Muscle layer of colon (tissue), 2 donors: Measurements from ENCODE around the gene OTUD7B.
"Not testable (repeated sequence)": the region's sequence is repeated elsewhere in the genome, so short reads cannot be mapped to it uniquely, and the experiment has no call there.

Source experiments
- H3K27ac ChIP-seq: one replicate; pipeline ENCODE4 v1.7.0; 2013; ENCODE audit warnings: low read depth, mild to moderate bottlenecking, low read length, moderate library complexity
- H3K27me3 ChIP-seq, 2 donors: one replicate each; pipeline ENCODE4 v1.7.0; 2013; ENCODE audit warnings: low read length in 2 of 2, mild to moderate bottlenecking in 2 of 2; ENCODE audit not compliant: insufficient read depth in 2 of 2, control insufficient read depth in 1 of 2
- H3K36me3 ChIP-seq: one replicate; pipeline ENCODE4 v1.7.0; 2013; ENCODE audit warnings: mild to moderate bottlenecking, low read length; ENCODE audit not compliant: insufficient read depth
- H3K4me1 ChIP-seq: one replicate; pipeline ENCODE4 v1.7.0; 2013; ENCODE audit warnings: mild to moderate bottlenecking, low read length; ENCODE audit not compliant: insufficient read depth
- H3K4me3 ChIP-seq, 2 donors: one replicate each; pipeline ENCODE4 v1.7.0; 2013; ENCODE audit warnings: low read length in 2 of 2, low read depth in 1 of 2, mild to moderate bottlenecking in 1 of 2, moderate library complexity in 1 of 2
- H3K9ac ChIP-seq: one replicate; pipeline ENCODE4 v1.7.0; 2013; ENCODE audit warnings: low read length
- H3K9me3 ChIP-seq: one replicate; pipeline ENCODE4 v1.7.0; 2013; ENCODE audit warnings: mild to moderate bottlenecking, low read length
- donor health status: abdominal sarcoma.
- donor health status: Adenocarcinoma of cecum.

The OTUD7B gene

DNA sequence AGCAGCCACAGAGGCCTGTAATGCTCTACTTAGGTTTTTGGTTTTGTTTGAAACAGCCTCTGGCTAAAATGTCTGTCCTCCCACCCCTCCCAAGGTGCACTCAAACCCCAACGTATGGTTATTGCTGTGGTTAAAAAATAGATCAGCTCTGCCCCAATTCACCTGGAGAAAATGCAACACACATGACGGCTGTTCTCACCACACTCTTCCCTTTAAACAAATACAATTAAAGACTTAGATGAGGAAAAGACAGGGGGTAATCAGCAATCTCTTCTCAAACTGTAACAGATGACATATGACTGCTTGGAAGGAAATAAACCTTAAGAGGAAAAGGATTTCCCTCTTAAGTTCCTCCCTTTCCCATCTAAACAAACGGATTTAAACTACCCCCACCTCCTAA is 67.6 kb downstream of the OTUD7B start:
- Histone ChIP-seq H3K27ac (no peak overlapping the region), H3K4me3 (no peak overlapping the region), H3K4me1 (peaks cover 16% of the 10 kb centered on the region), H3K9ac (no peak overlapping the region), H3K9me3 (no peaks in the 10 kb centered on the region), H3K27me3 (no peaks in the 10 kb centered on the region), H3K36me3 (peaks cover 33% of the 10 kb centered on the region)

DNA sequence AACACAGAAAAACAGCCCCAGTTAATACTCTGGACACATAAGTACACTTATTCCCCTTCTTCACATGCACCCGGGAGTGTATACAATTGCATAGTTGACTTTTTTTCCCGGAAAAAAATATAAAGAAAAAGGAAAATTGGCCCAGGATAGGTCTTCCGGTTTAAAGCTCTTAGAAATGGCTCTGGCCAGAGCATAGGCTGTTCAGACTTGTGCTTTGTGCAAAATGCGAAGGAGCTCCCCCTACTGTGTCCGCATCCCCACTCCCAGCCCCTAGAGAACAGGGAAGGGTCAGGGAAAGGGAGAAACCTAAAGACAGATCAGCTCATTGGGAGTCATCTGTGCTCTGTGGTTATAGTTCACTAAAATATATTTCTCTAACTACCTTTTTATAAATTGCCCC is 68.3 kb downstream of the OTUD7B start:
- Histone ChIP-seq H3K9ac (no peak overlapping the region), H3K4me1 (peaks cover 23% of the 10 kb centered on the region), H3K9me3 (no peaks in the 10 kb centered on the region), H3K27me3 (no peaks in the 10 kb centered on the region), H3K36me3 (peaks cover 27% of the 10 kb centered on the region), H3K27ac (no peak overlapping the region), H3K4me3 (no peak overlapping the region)

DNA sequence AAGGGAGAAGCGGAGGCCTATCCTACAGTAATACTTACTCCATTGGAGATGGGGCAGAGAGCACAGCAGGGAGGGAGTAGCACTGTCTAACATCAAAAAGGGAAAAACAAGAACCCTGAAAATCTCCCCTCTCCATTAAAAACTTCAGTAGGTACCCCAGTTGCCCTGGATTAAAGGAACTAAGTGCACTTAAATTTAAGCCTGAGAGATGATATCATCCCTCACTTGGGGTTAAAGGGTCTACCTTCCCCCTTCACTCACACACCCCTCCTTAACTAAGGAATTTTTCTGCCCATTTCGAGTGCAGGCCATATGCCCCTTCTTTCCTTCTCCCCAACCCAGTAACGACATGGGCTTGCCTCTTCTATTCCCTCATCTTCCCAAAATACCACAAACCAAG is 70.1 kb downstream of the OTUD7B start:
- Histone ChIP-seq H3K27me3 (no peaks in the 10 kb centered on the region), H3K9me3 (no peaks in the 10 kb centered on the region), H3K4me1 (peaks cover 35% of the 10 kb centered on the region), H3K4me3 (no peak overlapping the region), H3K36me3 (peaks cover 20% of the 10 kb centered on the region), H3K27ac (peak overlapping the region; percentile 52), H3K9ac (no peak overlapping the region)

DNA sequence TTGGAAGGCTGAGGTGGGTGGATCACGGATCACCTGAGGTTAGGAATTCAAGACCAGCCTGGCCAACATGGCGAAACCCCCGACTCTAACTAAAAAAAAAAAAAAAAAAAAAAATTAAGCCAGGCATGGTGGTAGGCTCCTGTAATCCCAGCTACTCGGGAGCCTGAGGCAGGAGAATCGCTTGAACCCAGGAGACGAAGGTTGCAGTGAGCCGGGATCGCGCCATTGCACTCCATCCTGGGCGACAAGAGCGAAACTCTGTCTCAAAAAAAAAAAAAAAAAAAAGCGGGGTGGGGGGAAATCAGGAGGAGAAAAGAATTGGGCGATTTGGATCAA is 71.9 kb downstream of the OTUD7B start:
- Histone ChIP-seq H3K4me3 (peak overlapping the region in 1 of 2 donors; percentile 48), H3K36me3 (peaks cover 14% of the 10 kb centered on the region), H3K4me1 (peaks cover 38% of the 10 kb centered on the region), H3K27ac (peak overlapping the region; percentile 65)
- not testable (repeated sequence) for H3K27me3 ChIP-seq, H3K9me3 ChIP-seq, H3K9ac ChIP-seq

DNA sequence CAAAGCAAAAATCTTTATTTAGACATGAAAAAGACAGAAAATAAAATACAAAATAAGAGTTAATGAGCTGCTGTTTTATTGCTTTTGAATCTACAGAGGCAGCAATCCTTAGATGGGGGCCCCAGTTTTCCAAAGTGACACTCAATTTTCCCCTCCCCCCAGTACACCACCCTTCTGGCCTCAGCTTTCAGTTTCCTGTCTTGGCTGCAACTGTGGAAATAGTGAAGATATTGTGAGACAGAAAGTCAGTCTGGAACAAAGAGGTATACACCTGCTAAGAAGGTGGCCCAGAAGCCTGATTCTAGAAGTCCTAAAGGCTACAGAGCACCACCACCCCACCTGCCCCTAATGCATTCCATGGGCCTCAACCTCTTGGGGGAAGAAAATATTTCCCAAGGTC is 72.8 kb downstream of the OTUD7B start:
- peaks cover 16% of the 10 kb centered on the region for H3K36me3 ChIP-seq
- no peaks in the 10 kb centered on the region for H3K9me3 ChIP-seq
- no peak overlapping the region for H3K9ac ChIP-seq
- peak overlapping the region; percentile 61 for H3K27ac ChIP-seq
- H3K4me1 ChIP-seq = peaks cover 38% of the 10 kb centered on the region
- H3K27me3 ChIP-seq = no peaks in the 10 kb centered on the region
- H3K4me3 ChIP-seq = no peak overlapping the region

DNA sequence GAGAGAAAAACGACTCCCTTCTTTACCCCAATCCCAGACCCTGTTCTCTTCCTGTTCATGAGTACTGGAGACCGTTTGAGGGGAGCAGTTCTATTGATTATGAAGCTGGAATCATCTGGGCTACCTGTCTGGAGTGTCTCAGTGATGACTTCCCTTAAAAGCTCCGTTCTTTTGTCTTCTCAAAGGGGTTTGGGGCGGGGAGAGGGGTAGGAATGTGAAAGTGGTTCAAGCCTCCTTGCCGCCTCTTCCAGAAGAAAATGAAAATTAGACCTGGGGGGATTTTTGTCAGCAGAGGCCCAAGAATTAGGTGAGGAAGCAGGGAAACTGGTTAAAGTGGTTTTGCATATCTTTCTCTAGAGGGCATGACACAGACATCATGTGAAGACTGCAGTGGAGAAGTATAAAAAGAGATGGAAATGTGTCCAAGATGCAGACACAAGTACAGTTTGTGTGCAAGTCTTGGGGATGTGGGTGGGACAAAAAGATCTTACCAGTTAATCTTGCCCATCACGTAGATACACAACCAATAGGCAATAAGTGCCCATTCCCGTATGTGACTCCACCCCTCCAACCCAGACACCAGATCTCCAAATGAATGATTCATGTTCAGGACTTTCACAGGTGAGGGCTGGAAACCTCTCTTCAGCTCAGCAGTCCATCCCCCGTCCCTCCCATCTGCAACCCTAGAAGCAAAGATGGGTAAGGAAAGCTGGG is 73.4 kb downstream of the OTUD7B start:
- peak overlapping the region; percentile 75 for H3K9ac ChIP-seq
- peak overlapping the region; percentile 72 to 91 for H3K4me3 ChIP-seq
- peaks cover 19% of the 10 kb centered on the region for H3K36me3 ChIP-seq
- no peaks in the 10 kb centered on the region for H3K27me3 ChIP-seq
- no peaks in the 10 kb centered on the region for H3K9me3 ChIP-seq
- H3K27ac ChIP-seq = peak overlapping the region; percentile 61
- peaks cover 38% of the 10 kb centered on the region for H3K4me1 ChIP-seq

DNA sequence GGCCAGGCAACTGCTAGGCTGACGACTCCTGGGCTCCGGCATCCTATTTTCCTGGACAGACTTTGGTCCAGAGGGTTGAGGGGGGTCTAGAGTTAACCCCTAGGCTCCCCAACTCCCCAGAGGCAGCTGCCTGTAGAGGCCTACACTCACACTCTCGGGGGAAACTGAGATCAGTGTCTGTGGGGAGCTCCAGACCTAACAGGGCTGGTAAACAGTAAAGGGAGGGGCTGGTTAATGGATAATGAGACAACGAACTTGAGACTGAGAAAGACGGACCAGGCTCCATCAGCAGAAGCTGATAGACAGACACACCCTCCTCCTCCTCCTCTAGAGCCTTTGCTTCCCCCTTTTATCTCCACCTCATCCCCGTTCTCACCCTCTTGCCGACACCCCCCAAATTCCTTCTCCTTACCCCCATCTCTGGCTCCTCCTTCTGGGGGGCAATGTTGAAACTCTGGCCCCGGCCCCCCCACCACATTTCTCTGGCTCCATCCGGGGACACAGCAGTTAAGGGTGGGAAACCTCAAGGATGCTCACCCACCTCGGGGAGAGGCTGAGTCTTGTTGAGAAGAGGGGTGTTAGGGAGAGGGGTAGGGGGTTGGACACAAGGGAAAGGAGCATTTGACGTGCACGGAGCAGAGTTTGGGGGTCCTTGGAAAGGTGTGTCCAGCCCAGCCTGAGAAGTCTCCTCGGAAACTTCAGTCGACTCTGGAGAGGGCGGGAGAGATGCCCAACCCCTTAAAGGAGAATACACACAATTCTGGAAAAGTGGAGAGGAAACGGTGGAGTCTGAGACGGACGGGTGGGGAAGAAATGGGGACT is 74.1 kb downstream of the OTUD7B start, which contains the start of gene MTMR11:
MTMR11 (minus strand) TSS at position 710 of the 822 bp plus-strand sequence; CDS start at position 478, 232 bp downstream.
- H3K4me3 ChIP-seq = peak within 1 kb of the TSS; percentile 72 to 91
- no peaks in the 10 kb centered on the region for H3K27me3 ChIP-seq
- peaks cover 26% of the 10 kb centered on the region for H3K36me3 ChIP-seq
- peaks cover 38% of the 10 kb centered on the region for H3K4me1 ChIP-seq
- peak within 1 kb of the TSS; percentile 75 for H3K9ac ChIP-seq
- no peaks in the 10 kb centered on the region for H3K9me3 ChIP-seq
- peak within 1 kb of the TSS; percentile 61 for H3K27ac ChIP-seq

DNA sequence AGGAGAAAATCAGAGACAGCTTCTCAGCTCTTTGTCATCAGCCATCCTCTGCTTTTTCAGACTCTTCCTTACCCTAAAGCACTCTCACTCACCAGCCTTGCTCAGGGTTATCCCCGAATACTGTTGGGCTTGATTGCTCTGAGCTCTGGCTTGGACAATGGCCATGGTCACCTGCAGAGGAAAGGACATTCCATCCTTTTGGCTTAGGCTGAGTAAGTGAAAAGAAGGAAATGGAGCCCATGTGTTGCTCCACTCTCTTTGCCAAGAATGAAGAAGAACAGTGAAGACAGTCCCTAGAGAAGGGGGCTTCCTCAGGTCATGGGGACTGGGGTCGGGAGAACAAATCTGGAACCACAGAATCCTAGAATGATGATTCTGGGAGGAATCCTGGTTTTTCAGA is 76.2 kb downstream of the OTUD7B start:
- H3K4me3 ChIP-seq = no peak overlapping the region
- H3K4me1 ChIP-seq = peaks cover 33% of the 10 kb centered on the region
- H3K36me3 ChIP-seq = peaks cover 46% of the 10 kb centered on the region
- H3K27me3 ChIP-seq = no peaks in the 10 kb centered on the region
- H3K9me3 ChIP-seq = no peaks in the 10 kb centered on the region
- no peak overlapping the region for H3K27ac ChIP-seq
- H3K9ac ChIP-seq = no peak overlapping the region

DNA sequence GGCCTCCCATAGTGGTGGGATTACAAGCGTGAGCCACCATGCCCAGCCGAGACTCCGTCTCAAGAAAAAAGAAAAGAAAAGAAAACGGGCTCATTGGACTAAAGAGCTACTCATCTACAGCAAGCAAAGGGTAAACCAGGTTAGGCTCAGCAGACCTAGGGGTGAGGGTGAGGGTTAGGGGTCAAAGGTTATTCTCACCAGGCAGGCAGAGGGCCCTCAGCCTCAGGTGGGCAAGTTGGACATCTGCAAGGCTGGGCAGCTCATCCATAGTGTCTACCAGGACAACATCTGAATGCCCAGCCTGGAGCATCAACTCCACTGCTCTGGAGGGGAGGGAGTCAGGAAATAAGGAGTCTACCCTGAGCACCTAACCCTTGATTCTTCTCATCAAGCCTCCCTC is 77.3 kb downstream of the OTUD7B start:
- Histone ChIP-seq H3K9me3 (no peaks in the 10 kb centered on the region), H3K4me3 (no peak overlapping the region), H3K27me3 (no peaks in the 10 kb centered on the region), H3K36me3 (peaks cover 51% of the 10 kb centered on the region), H3K27ac (no peak overlapping the region), H3K9ac (no peak overlapping the region), H3K4me1 (peaks cover 31% of the 10 kb centered on the region)

DNA sequence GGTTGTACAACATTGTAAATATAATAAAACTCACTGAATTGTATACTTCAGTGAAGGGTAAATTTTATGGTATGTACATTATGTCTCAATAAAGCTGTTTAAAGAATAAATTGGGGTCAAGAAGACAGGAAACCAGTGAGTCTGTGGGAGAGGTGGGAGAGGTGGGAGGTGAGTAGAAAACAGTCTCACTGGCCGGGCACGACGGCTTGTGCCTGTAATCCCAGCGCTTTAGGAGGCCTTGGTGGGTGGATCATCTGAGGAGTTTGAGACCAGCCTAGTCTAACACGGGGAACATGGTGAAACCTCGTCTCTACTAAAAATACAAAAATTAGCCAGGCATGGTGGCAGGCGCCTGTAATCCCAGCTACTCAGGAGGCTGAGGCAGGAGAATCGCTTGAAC is 78.1 kb downstream of the OTUD7B start:
- H3K4me1 ChIP-seq = peaks cover 24% of the 10 kb centered on the region
- no peak overlapping the region for H3K4me3 ChIP-seq
- no peak overlapping the region for H3K27ac ChIP-seq
- peaks cover 51% of the 10 kb centered on the region for H3K36me3 ChIP-seq
- H3K9ac ChIP-seq = no peak overlapping the region
- H3K27me3 ChIP-seq = no peaks in the 10 kb centered on the region
- no peaks in the 10 kb centered on the region for H3K9me3 ChIP-seq

DNA sequence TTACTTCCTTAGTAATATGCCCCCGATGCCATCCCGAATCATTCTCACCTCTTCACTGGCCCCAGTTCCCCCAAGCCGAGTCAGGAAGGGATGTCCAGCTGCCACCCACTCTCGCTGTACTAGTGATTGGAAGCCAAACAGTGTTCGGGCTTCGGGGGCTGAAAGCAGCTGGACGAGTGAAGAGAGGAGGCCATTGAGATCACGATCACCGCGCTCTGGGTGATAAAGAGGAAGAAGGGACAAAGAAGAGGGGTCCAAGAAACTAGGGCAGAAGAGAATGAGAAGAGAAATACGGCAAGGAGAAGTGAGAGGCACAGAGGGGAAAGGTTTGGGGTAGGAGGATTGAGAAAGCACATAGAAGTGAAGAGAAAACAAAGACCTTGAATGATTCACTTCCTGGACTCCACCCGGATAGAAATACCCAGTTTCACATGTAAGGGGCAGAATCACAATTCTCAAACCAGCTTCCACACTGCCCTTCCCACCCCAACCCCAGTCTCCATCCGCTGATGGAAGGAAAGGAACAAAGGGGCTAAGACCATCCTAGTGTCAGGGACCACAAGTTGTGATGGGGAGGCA is 79.2 kb downstream of the OTUD7B start:
- H3K4me3 ChIP-seq = no peak overlapping the region
- no peak overlapping the region for H3K27ac ChIP-seq
- peaks cover 52% of the 10 kb centered on the region for H3K36me3 ChIP-seq
- H3K4me1 ChIP-seq = peaks cover 26% of the 10 kb centered on the region
- H3K27me3 ChIP-seq = no peaks in the 10 kb centered on the region
- no peaks in the 10 kb centered on the region for H3K9me3 ChIP-seq
- H3K9ac ChIP-seq = no peak overlapping the region
